GM12878 (cell line): ENCODE data around the gene TLE3. TPM values are rescaled to one million over a fixed set of nuclear protein-coding genes. Genes with fewer than 3 reads are reported as not detected.

Source experiments
- ATAC-seq: fragments of 200-7000 bp; cut with Tn5 transposase; 3 replicates; pipeline ENCODE4 v1.9.1; 2020; ENCODE audit warnings: mild to moderate bottlenecking, moderate library complexity
- BruUV-seq: library from RNA; stranded (reverse); fragments of 400-500 nt; replicated peaks from 2 replicates; lab custom pipeline; 2021; lab: Mats Ljungman, UMichigan
- CTCF ChIA-PET: fragments of 300-600 bp; sonication (Branson Sonifier 250); formaldehyde crosslinking; extraction: SDS; loops from one replicate; lab custom pipeline; 2021; ENCODE audit warnings: inconsistent platforms; lab: Yijun Ruan, JAX
- POLR2A ChIA-PET: fragments of 350-600 bp; formaldehyde crosslinking; extraction: SDS; loops from one replicate; lab custom pipeline; 2021; ENCODE audit warnings: inconsistent platforms; lab: Charles Lee
- RAD21 ChIA-PET: fragments of 300-600 bp; sonication (Branson Sonifier 250); formaldehyde crosslinking; loops from one replicate; lab custom pipeline; 2023; ENCODE audit warnings: antibody characterized with exemption; ENCODE audit not compliant: unreplicated experiment; lab: Charles Lee
- SMC1A ChIA-PET: fragments of 300-600 bp; sonication (Branson Sonifier 250); formaldehyde crosslinking; loops from one replicate; lab custom pipeline; 2023; ENCODE audit not compliant: unreplicated experiment, uncharacterized antibody; lab: Charles Lee
- DNase-seq: peaks from one replicate; pipeline ENCODE4 v3.0.0-alpha.2; 2011; ENCODE audit warnings: low read depth, low spot score
- FAIRE-seq: peaks from 3 replicates; lab custom pipeline; 2011; peaks lifted over from hg19 to GRCh38; lab: Jason Lieb, UNC
- H2AFZ ChIP-seq: 2 replicates; pipeline ENCODE4 v1.6.0; 2011; ENCODE audit warnings: low read depth, low read length, control low read depth; ENCODE audit not compliant: control insufficient read depth
- H3K27ac ChIP-seq: 2 replicates; pipeline ENCODE4 v1.5.1; 2011; ENCODE audit warnings: control low read depth; ENCODE audit not compliant: control insufficient read depth, insufficient read depth
- H3K27me3 ChIP-seq, 2 experiments: replicated peaks in 1 of 2; 2 replicates each; pipeline versions ENCODE4 v1.6.0 to v1.6.1; 2011; ENCODE audit warnings: low read length in 1 of 2; ENCODE audit not compliant: control insufficient read depth in 2 of 2, insufficient read depth in 2 of 2
- H3K36me3 ChIP-seq, 2 experiments: 2 replicates each; pipeline ENCODE4 v1.5.1; 2011; ENCODE audit warnings: low read length in 1 of 2; ENCODE audit not compliant: control insufficient read depth in 2 of 2, insufficient read depth in 2 of 2
- H3K4me1 ChIP-seq: 2 replicates; pipeline ENCODE4 v1.6.1; 2011; ENCODE audit warnings: mild to moderate bottlenecking, low read length, moderate library complexity, mixed read lengths; ENCODE audit not compliant: control insufficient read depth, insufficient read depth
- H3K4me2 ChIP-seq: 2 replicates; pipeline ENCODE4 v1.6.0; 2011; ENCODE audit warnings: control low read depth; ENCODE audit not compliant: control insufficient read depth, insufficient read depth
- H3K4me3 ChIP-seq: fragments of 200-600 bp; sonication (generic); 2 replicates; pipeline ENCODE4 v1.5.1; 2016
- H3K79me2 ChIP-seq: 2 replicates; pipeline ENCODE4 v1.6.0; 2011; ENCODE audit warnings: low read length; ENCODE audit not compliant: control insufficient read depth, insufficient read depth
- H3K9ac ChIP-seq: 2 replicates; pipeline ENCODE4 v1.8.0; 2011; ENCODE audit warnings: low read length, control low read depth, mixed read lengths; ENCODE audit not compliant: control insufficient read depth, insufficient read depth
- H3K9me3 ChIP-seq: replicated peaks from 3 replicates; pipeline ENCODE4 v1.5.1; 2011; ENCODE audit warnings: mild to moderate bottlenecking, low read length; ENCODE audit not compliant: control insufficient read depth, insufficient read depth
- H4K20me1 ChIP-seq: 2 replicates; pipeline ENCODE4 v1.6.0; 2011; ENCODE audit not compliant: control insufficient read depth, insufficient read depth
- ZNF384 ChIP-seq: IDR thresholded peaks from 2 replicates; pipeline ENCODE4 v1.6.1; 2012; ENCODE audit warnings: low read depth, mild to moderate bottlenecking, low read length, improper control_type of control experiment, borderline replicate concordance
- WGBS: methylation state at CpG from one replicate; pipeline ENCODE4 v1.1.6; 2016; ENCODE audit warnings: low lambda C conversion rate; ENCODE audit not compliant: insufficient replicate concordance, insufficient coverage; ENCODE audit errors: missing lambda C conversion rate; 5-methylcytosine and 5-hydroxymethylcytosine counted together
- in situ Hi-C: fragments of 300-500 bp; cut with MboI; formaldehyde crosslinking; loops from 9 replicates; pipeline ENCODE4 v1.14.3; 2018; ENCODE audit warnings: mixed read lengths
- intact Hi-C: fragments of 100-400 bp; cut with micrococcal nuclease; formaldehyde crosslinking; loops from one replicate; pipeline ENCODE4 v1.14.2; 2022; ENCODE audit not compliant: unreplicated experiment
- polyA plus RNA-seq, 11 experiments: library from polyadenylated mRNA; depleted of rRNA in 4 of 11; unstranded in 6 of 11; stranded (reverse) in 5 of 11; fragments of >200 nt; fragmentation: Nextera tagmentation in 4 of 11; fragmentation: Illumina TruSeq in 1 of 11; extraction: Ambion mirVana in 4 of 11; extraction: Trizol in 1 of 11; gene quantifications; 1 replicate in 1 of 11; 2 replicates in 10 of 11; pipeline versions ENCODE4 v1.2.1 to v1.2.3, GENCODE V29; 2011 to 2016; ENCODE audit warnings: inconsistent platforms in 2 of 11, missing spikeins in 2 of 11, low read depth in 1 of 11
- total RNA-seq, 4 experiments: library from RNA; depleted of rRNA in 3 of 4; stranded (reverse); fragments of >200 nt in 3 of 4; fragmentation: Illumina TruSeq in 1 of 4; extraction: Trizol in 1 of 4; gene quantifications; 2 replicates each; pipeline versions ENCODE4 v1.2.1 to v1.2.3, GENCODE V29; 2013 to 2021
- TF ChIP-seq, protein P1 (sequence below): fragments of 450-650 bp; IDR thresholded peaks from 2 replicates; pipeline ENCODE4 v1.6.1; 2016; ENCODE audit warnings: mild to moderate bottlenecking

The TLE3 gene
- total and polyA plus RNA-seq, 10 of the 15 experiments (the other 5 are each of a cell fraction or from before 2014, with no cell fraction given) = 1.2 to 65.5 (median 9.7) TPM

- in situ Hi-C loops = no loop called here
- Histone ChIP-seq H3K79me2 (no peaks in the 10 kb centered on the region), H4K20me1 (no peaks in the 10 kb centered on the region; the same call in 1 of the 2 replicates), H3K4me1 (peaks cover 9% of the 10 kb centered on the region; the same call in 1 of the 2 replicates), H3K27ac (no peak overlapping the region), H3K4me2 (no peak overlapping the region), H3K4me3 (no peak overlapping the region), H2AFZ (no peak overlapping the region), H3K9ac (no peak overlapping the region), H3K27me3 (no peaks in the 10 kb centered on the region; a peak in 1 of 4 replicates), H3K36me3 (no peaks in the 10 kb centered on the region), H3K9me3 (no peaks in the 10 kb centered on the region; the same call in 2 of the 3 replicates)
- DNase-seq (no peak), FAIRE-seq (no peak), ATAC-seq (peak; percentile 66)
- SMC1A ChIA-PET = interaction anchor here (1.1 to 3.8 kb wide), 4 partner anchors 12 to 25 kb away, joined by 4 to 30 read pairs (median 8); no protein-coding TSS in a partner anchor
- WGBS = 40% methylated on average over 4 of the region's 4 CpGs
- intact Hi-C loops = no loop called here
- RAD21 ChIA-PET = interaction anchor here (1.0 to 5.8 kb wide), 2 partner anchors 12 to 338 kb away, joined by 3 to 51 read pairs; no protein-coding TSS in a partner anchor
- CTCF ChIA-PET = no interaction called here
- POLR2A ChIA-PET = interaction anchor here (1.0 to 1.7 kb wide), 5 partner anchors 8 to 30 kb away, joined by 3 to 9 read pairs (median 4); partner anchors contain the start of gene TLE3
- TF ChIP-seq, protein P1, sequence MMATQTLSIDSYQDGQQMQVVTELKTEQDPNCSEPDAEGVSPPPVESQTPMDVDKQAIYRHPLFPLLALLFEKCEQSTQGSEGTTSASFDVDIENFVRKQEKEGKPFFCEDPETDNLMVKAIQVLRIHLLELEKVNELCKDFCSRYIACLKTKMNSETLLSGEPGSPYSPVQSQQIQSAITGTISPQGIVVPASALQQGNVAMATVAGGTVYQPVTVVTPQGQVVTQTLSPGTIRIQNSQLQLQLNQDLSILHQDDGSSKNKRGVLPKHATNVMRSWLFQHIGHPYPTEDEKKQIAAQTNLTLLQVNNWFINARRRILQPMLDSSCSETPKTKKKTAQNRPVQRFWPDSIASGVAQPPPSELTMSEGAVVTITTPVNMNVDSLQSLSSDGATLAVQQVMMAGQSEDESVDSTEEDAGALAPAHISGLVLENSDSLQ = peak; percentile 87
- no peak for TF ChIP-seq ZNF384
- no TSS peak for BruUV-seq
Measured at GRCh38 chr15:70128414-70129140, 30.9 kb upstream of the TLE3 start.
